ENCODE data around the gene HTT.
"Not testable (repeated sequence)": the region's sequence is repeated elsewhere in the genome, so short reads cannot be mapped to it uniquely, and the experiment has no call there.

The HTT gene

GRCh38 chr4:3085948-3086670 lies 11.6 kb downstream of the HTT start:
- DNase-seq: no peak

- DNase-seq: no peak
Measured at GRCh38 chr4:3087115-3087797, 12.8 kb downstream of the HTT start.

DNA sequence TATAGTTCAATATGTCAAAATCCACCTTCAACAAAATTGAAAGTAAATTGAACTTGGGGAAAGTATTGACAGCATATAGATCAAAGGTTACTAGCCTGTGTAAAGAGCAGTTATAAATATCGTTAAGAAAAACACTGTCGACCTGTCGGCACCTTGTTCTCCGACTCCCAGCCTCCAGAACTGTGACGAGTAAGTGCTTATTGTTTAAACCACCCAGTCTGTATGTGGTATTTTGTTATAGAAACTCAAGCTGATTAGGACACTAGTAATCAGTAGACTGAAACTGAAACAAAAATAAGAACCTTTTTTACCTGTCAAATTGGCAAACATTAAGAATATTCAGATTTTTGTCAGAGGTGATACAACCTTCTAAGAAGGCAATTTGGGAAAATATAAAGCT lies 17.0 kb downstream of the HTT start:
- no peak for DNase-seq

GRCh38 chr4:3094701-3095100 lies 20.2 kb downstream of the HTT start:
- DNase-seq: not testable (repeated sequence)

DNA sequence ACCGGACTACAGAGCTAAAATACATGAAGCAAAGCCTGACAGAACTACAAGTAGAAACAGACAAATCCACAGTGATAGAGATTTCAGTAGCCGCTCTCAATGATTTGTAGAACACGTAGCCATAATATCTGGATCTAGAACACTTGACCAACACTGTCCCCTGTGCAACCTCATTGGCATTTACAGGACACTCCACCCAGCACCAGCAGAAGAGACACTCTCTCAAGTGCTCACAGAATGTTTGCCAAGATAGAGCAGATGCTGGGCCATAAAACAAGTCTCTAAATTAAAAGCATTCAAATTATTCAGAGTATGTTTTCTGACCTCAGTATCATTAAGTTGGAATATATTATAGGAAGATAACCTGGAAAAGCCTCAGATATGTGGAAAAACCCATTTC lies 21.7 kb downstream of the HTT start:
- DNase-seq: no peak

- no peak for DNase-seq
Measured at GRCh38 chr4:3098346-3098745, 23.9 kb downstream of the HTT start.

DNA sequence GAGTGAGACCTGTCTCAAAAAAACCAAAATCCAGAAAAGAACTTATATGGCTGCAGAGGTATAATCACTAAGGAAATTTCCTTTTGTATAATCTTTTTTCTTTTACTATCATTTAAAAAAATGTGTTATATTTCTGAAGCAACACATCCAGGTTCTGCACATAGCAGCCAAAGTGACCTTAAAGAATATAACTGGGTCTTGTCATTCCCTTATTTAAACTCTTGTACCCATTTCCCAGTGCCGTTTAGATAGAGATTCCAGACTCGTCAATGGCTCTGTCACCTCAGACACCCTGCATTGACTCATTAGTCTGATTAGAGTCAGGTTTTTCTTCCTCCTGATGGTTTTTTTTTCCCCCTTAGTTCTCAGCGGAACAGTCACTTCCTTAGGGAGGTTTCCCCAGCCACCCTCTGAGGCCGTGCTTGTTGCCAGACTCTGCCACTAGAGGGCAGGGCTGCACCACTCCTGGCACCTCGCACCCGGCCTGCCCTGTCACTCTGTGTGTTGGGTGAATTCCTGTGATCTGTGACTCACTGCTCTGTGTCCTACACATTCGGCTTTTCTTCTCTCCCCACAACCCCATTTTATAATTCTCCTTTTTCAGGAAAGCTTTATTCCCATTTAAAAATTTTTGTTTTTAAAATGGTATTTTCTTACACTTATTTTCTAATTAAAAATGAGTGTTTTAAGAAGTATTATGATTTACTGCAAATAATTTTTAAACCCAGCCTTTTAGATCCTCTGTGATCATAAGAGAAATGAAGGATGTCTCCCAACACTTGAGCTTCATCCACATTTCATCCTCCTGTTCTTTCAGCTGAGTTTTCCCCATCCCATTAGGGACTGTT lies 32.1 kb downstream of the HTT start:
- peak; percentile 75 for DNase-seq

DNA sequence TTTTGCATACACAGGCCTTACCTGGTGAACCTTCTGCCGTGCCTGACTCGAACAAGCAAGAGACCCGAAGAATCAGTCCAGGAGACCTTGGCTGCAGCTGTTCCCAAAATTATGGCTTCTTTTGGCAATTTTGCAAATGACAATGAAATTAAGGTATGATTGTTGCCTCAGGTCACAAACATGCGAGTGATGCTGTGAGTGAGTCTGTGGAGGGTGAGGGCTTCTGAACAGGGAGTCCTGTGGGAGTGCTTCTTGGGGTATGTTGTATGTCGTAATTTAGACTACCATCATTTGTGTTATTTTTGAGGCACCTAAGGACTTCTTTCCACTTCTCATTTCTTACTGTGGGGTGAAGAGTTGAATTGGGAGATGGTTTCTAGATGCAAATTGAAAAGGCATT lies 32.8 kb downstream of the HTT start:
- no peak for DNase-seq

- no peak for DNase-seq
Measured at GRCh38 chr4:3107691-3108121, 33.2 kb downstream of the HTT start.

- DNase-seq: no peak
Measured at GRCh38 chr4:3108211-3108610, 33.7 kb downstream of the HTT start.

DNA sequence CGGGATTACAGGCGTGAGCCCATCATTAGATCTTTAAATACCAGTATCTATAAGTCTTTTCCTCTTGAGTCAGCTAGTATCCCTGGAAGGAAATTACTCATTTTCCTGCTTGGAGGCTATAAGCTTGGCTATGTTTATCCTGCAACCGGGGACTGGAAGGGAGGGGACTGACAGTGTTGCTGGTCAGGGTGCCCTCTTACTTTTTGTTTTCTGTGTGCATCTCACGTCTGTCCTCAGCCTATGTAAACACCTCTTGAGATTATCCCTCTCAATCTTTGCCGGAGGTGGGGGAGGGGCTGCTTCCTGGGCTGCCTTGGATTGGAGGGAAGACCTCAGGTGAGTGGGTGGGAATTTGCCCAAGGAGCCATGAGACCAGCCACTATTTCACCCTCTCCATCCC lies 37.0 kb downstream of the HTT start:
- DNase-seq: no peak

- DNase-seq: no peak
Measured at GRCh38 chr4:3112201-3112600, 37.7 kb downstream of the HTT start.

- DNase-seq: no peak
Measured at GRCh38 chr4:3112609-3113469, 38.4 kb downstream of the HTT start.

DNA sequence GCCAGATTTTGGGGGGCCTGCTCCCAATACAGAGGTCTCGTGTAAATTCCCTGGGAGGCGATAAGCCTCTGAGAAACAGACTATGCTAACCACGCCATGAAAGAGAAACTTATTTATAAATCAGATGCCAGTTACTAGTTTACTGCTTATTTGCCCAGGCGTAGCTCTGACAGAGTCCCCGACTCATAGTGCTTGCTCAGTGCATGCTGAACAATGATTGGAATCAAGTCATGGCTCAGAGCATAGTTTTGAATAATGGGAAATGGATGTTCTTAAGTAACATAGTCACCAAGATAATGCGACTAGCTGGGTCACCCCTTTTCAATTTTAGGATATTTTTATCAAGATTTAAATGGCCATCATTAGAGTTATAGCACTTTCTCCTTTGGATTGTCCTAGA lies 39.9 kb downstream of the HTT start:
- DNase-seq: no peak

GRCh38 chr4:3115637-3116270 lies 41.3 kb downstream of the HTT start:
- DNase-seq: no peak

- no peak for DNase-seq
Measured at GRCh38 chr4:3116955-3117354, 42.5 kb downstream of the HTT start.

- DNase-seq: no peak
Measured at GRCh38 chr4:3118312-3118711, 43.8 kb downstream of the HTT start.

DNA sequence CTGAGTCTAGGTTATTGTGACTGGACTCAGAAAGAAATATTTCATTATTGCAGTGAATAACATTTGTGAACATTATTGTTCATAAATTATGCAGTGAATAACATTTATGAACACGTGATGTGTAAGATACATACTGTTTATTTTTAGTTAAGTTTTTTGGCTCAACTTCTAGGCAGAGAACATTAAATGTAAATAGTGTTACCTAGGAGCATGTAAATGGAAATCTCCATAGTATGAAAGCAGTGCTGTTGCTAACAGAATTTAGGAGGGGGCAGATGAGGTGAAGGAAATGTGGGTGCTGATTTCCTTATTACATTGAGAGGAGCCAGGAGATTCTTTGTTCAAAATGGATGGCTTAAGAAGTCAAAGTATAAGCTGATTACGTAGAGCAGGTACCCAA lies 45.0 kb downstream of the HTT start:
- DNase-seq: no peak

DNA sequence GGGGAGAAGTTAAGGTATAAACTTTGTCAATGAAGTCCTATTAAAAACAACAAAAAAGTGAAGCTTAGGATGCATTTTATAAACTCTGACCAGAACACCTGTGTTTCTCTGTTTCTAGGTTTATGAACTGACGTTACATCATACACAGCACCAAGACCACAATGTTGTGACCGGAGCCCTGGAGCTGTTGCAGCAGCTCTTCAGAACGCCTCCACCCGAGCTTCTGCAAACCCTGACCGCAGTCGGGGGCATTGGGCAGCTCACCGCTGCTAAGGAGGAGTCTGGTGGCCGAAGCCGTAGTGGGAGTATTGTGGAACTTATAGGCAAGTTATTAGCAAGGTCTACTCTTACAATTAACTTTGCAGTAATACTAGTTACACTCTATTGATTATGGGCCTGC lies 46.6 kb downstream of the HTT start:
- no peak for DNase-seq

DNA sequence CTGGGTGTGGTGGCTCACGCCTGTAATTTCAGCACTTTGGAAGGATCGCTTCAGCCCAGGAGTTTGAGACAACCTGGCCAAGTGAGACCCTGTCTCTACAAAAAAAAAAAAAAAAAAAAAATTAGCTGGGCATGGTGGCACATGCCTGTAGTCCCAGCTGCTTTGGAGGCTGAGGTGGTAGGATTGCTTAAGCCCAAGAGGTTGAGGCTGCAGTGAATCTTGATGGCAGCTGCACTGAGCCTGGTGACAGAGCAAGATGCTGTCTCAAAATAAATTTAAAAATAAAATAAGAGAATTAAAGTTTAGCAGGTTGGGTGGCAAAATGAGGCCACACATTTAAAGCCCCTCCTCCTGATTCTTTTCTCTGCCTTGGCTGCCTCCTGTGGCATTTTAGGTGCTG lies 47.1 kb downstream of the HTT start:
- DNase-seq: no peak

- no peak for DNase-seq
Measured at GRCh38 chr4:3122081-3122563, 47.6 kb downstream of the HTT start.

DNA sequence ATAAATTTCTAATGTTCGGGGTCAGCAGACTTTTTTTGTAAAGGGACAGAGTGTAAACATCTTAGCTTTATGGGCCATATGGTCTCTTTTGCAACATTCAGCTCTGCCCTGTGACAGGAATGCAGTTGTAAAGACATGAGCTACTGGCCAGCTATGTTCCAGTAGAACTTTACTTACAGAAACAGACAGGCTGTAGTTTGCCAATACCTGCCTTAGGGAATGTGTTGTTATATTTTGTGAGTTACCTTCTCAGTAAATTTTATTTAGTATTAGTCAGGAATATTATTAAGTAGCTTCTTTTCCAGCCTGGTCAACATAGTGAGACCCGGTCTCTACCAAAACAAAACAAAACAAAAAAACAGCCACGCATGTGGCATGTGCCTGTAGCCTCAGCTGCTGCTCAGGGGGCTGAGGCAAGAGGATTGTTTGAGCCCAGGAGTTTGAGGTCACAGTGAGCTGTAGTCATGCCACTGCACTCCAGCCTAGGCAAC lies 48.7 kb downstream of the HTT start:
- no peak for DNase-seq

Measured in left hindlimb (tissue), 1 donor.